Measurements from ENCODE around the gene INPP5A. TPM values are rescaled to one million over a fixed set of nuclear protein-coding genes. Genes with fewer than 3 reads are reported as not detected.
"Not testable (repeated sequence)": the region's sequence is repeated elsewhere in the genome, so short reads cannot be mapped to it uniquely, and the experiment has no call there.

Gene INPP5A
- total and polyA plus RNA-seq, 4 donors = 12.4 to 39.9 (median 28.2) TPM

GRCh38 chr10:132796846-132797245 is 259.3 kb downstream of the INPP5A start:
- Histone ChIP-seq H3K36me3 (ENCODE audit: control insufficient read depth in 4 of 4, insufficient read depth in 4 of 4, low read length in 4 of 4) (no peaks in the 10 kb centered on the region), H3K4me3 (no peak overlapping the region), H3K4me1 (ENCODE audit: control insufficient read depth in 5 of 5, insufficient read depth in 5 of 5, low read length in 5 of 5) (no peaks in the 10 kb centered on the region), H3K27ac (ENCODE audit: low read depth in 1 of 2, low read length in 1 of 2) (no peak overlapping the region), H3K9me3 (ENCODE audit: control insufficient read depth in 4 of 4, insufficient read depth in 3 of 4, low read length in 3 of 4) (peaks cover 0 to 6% (median 0%) of the 10 kb centered on the region in 4 donors), H3K9ac (ENCODE audit: insufficient read depth in 1 of 2, low read length in 2 of 2) (no peak overlapping the region), H3K27me3 (ENCODE audit: control insufficient read depth in 3 of 3, insufficient read depth in 3 of 3, low read length in 2 of 3) (peaks cover 0 to 12% (median 0%) of the 10 kb centered on the region in 3 donors)
- WGBS, 2 donors = 77 to 85% methylated on average over 21 of the region's 21 CpGs
- no peak for TF ChIP-seq CTCF (IDR thresholded peaks at IDR 0.05; ENCODE audit: control extremely low read depth, extremely low read depth)
- ATAC-seq (ENCODE audit: insufficient read depth, low FRiP score) (no peak), DNase-seq (no peak)

GRCh38 chr10:132797986-132798385 is 260.4 kb downstream of the INPP5A start:
- not testable (repeated sequence) for H3K36me3 ChIP-seq (ENCODE audit: control insufficient read depth in 4 of 4, insufficient read depth in 4 of 4, low read length in 4 of 4); H3K9ac ChIP-seq (ENCODE audit: insufficient read depth in 1 of 2, low read length in 2 of 2); DNase-seq; H3K4me3 ChIP-seq; H3K4me1 ChIP-seq (ENCODE audit: control insufficient read depth in 5 of 5, insufficient read depth in 5 of 5, low read length in 5 of 5); H3K9me3 ChIP-seq (ENCODE audit: control insufficient read depth in 4 of 4, insufficient read depth in 3 of 4, low read length in 3 of 4); ATAC-seq (ENCODE audit: insufficient read depth, low FRiP score); H3K27ac ChIP-seq (ENCODE audit: low read depth in 1 of 2, low read length in 1 of 2)
- peaks cover 0 to 14% (median 0%) of the 10 kb centered on the region in 3 donors for H3K27me3 ChIP-seq (ENCODE audit: control insufficient read depth in 3 of 3, insufficient read depth in 3 of 3, low read length in 2 of 3)
- WGBS, 2 donors = 93 to 94% methylated on average over 28 to 29 of the region's 32 CpGs

GRCh38 chr10:132798403-132798802 is 260.8 kb downstream of the INPP5A start:
- no peak for ATAC-seq (ENCODE audit: insufficient read depth, low FRiP score)
- Histone ChIP-seq H3K9me3 (ENCODE audit: control insufficient read depth in 4 of 4, insufficient read depth in 3 of 4, low read length in 3 of 4) (peaks cover 0 to 9% (median 1%) of the 10 kb centered on the region in 4 donors), H3K27me3 (ENCODE audit: control insufficient read depth in 3 of 3, insufficient read depth in 3 of 3, low read length in 2 of 3) (peaks cover 0 to 14% (median 0%) of the 10 kb centered on the region in 3 donors), H3K27ac (ENCODE audit: low read depth in 1 of 2, low read length in 1 of 2) (no peak overlapping the region), H3K36me3 (ENCODE audit: control insufficient read depth in 4 of 4, insufficient read depth in 4 of 4, low read length in 4 of 4) (no peaks in the 10 kb centered on the region), H3K4me3 (no peak overlapping the region), H3K4me1 (ENCODE audit: control insufficient read depth in 5 of 5, insufficient read depth in 5 of 5, low read length in 5 of 5) (no peaks in the 10 kb centered on the region), H3K9ac (ENCODE audit: insufficient read depth in 1 of 2, low read length in 2 of 2) (no peak overlapping the region)
- no peak for TF ChIP-seq CTCF (IDR thresholded peaks at IDR 0.05; ENCODE audit: control extremely low read depth, extremely low read depth)
- 87 to 89% methylated on average over 16 to 21 of the region's 21 CpGs for WGBS, 2 donors
- no peak for DNase-seq

GRCh38 chr10:132798876-132799275 is 261.3 kb downstream of the INPP5A start:
- Histone ChIP-seq H3K27me3 (ENCODE audit: control insufficient read depth in 3 of 3, insufficient read depth in 3 of 3, low read length in 2 of 3) (peaks cover 0 to 14% (median 0%) of the 10 kb centered on the region in 3 donors), H3K9ac (ENCODE audit: insufficient read depth in 1 of 2, low read length in 2 of 2) (no peak overlapping the region), H3K27ac (ENCODE audit: low read depth in 1 of 2, low read length in 1 of 2) (no peak overlapping the region), H3K36me3 (ENCODE audit: control insufficient read depth in 4 of 4, insufficient read depth in 4 of 4, low read length in 4 of 4) (no peaks in the 10 kb centered on the region), H3K9me3 (ENCODE audit: control insufficient read depth in 4 of 4, insufficient read depth in 3 of 4, low read length in 3 of 4) (peaks cover 0 to 7% (median 1%) of the 10 kb centered on the region in 4 donors), H3K4me1 (ENCODE audit: control insufficient read depth in 5 of 5, insufficient read depth in 5 of 5, low read length in 5 of 5) (no peaks in the 10 kb centered on the region), H3K4me3 (no peak overlapping the region)
- no peak for ATAC-seq (ENCODE audit: insufficient read depth, low FRiP score)
- WGBS, 2 donors = 87 to 98% methylated on average over 15 of the region's 15 CpGs
- DNase-seq = no peak
- no peak for TF ChIP-seq CTCF (IDR thresholded peaks at IDR 0.05; ENCODE audit: control extremely low read depth, extremely low read depth)
